HG02870 (cell line): ENCODE data around the gene KRTAP10-7.
"Not testable (repeated sequence)": the region's sequence is repeated elsewhere in the genome, so short reads cannot be mapped to it uniquely, and the experiment has no call there.

Experiments used
- ATAC-seq: cut with Tn5 transposase; IDR thresholded peaks from one replicate; pipeline ENCODE4 v1.9.1; 2021; ENCODE audit warnings: mild to moderate bottlenecking, moderate library complexity; ENCODE audit not compliant: unreplicated experiment

KRTAP10-7 gene

GRCh38 chr21:44627831-44628233 is 27.4 kb downstream of the KRTAP10-7 start:
- ATAC-seq, result not testable (repeated sequence)

- ATAC-seq, result no peak
These were observed 28.5 kb downstream of the KRTAP10-7 start for GRCh38 chr21:44628707-44629391.

- no peak for ATAC-seq
These were observed 30.0 kb downstream of the KRTAP10-7 start for GRCh38 chr21:44630440-44630839.

GRCh38 chr21:44632067-44632466 is 31.7 kb downstream of the KRTAP10-7 start:
- no peak for ATAC-seq

GRCh38 chr21:44636209-44637017 is 36.0 kb downstream of the KRTAP10-7 start:
- ATAC-seq, result no peak

GRCh38 chr21:44637018-44637850 is 36.8 kb downstream of the KRTAP10-7 start, which contains the start of gene KRTAP10-10:
KRTAP10-10 (plus strand) TSS chr21:44637356; CDS start chr21:44637418, 62 bp downstream.
- no peak for ATAC-seq

GRCh38 chr21:44637851-44638348 is 37.5 kb downstream of the KRTAP10-7 start:
- ATAC-seq, result not testable (repeated sequence)

GRCh38 chr21:44638506-44639330 is 38.3 kb downstream of the KRTAP10-7 start:
- ATAC-seq, result not testable (repeated sequence)

GRCh38 chr21:44639331-44639655 is 38.9 kb downstream of the KRTAP10-7 start:
- no peak for ATAC-seq

- ATAC-seq, result no peak
These were observed 40.4 kb downstream of the KRTAP10-7 start for GRCh38 chr21:44640761-44641160.

- ATAC-seq, result no peak
These were observed 43.4 kb downstream of the KRTAP10-7 start for GRCh38 chr21:44643741-44644310.

- ATAC-seq, result no peak
These were observed 44.5 kb downstream of the KRTAP10-7 start for GRCh38 chr21:44644878-44645277.

GRCh38 chr21:44646366-44647221 is 46.2 kb downstream of the KRTAP10-7 start, which contains the start of gene KRTAP10-11:
KRTAP10-11 (plus strand) TSS chr21:44646414; CDS start chr21:44646459, 45 bp downstream.
- ATAC-seq, result not testable (repeated sequence)

- ATAC-seq, result no peak
These were observed 46.8 kb downstream of the KRTAP10-7 start for GRCh38 chr21:44647222-44647552.

GRCh38 chr21:44648557-44649311 is 48.3 kb downstream of the KRTAP10-7 start:
- ATAC-seq, result no peak

- ATAC-seq, result no peak
These were observed 49.2 kb downstream of the KRTAP10-7 start for GRCh38 chr21:44649521-44650100.

GRCh38 chr21:44650265-44650972 is 50.0 kb downstream of the KRTAP10-7 start:
- no peak for ATAC-seq
